A673 (cell line): ENCODE data around the gene RAB3C. TPM values are rescaled to one million over a fixed set of nuclear protein-coding genes. Genes with fewer than 3 reads are reported as not detected.

Experiments used
- BruUV-seq: library from RNA; stranded (reverse); fragments of 400-500 nt; replicated peaks from 2 replicates; lab custom pipeline; 2021; lab: Mats Ljungman, UMichigan
- CTCF ChIA-PET: fragments of 300-600 bp; sonication (Branson Sonifier 250); formaldehyde crosslinking; loops from one replicate; lab custom pipeline; 2022; ENCODE audit warnings: antibody characterized with exemption; lab: Charles Lee
- POLR2A ChIA-PET: fragments of 300-600 bp; sonication (Branson Sonifier 250); formaldehyde crosslinking; loops from one replicate; lab custom pipeline; 2022; ENCODE audit warnings: antibody characterized with exemption; ENCODE audit not compliant: low non-redundant PET; lab: Charles Lee
- DNase-seq: peaks from one replicate; pipeline ENCODE4 v3.0.0-alpha.2; 2015; ENCODE audit warnings: low spot score
- H3K27ac ChIP-seq: fragments of 200-600 bp; sonication (generic); 2 replicates; pipeline ENCODE4 v1.5.1; 2016; ENCODE audit warnings: mixed run types, low read depth, mild to moderate bottlenecking, mixed read lengths, antibody characterized with exemption, low read length; ENCODE audit not compliant: poor library complexity, severe bottlenecking
- H3K27me3 ChIP-seq: fragments of 200-600 bp; sonication (generic); replicated peaks from 2 replicates; pipeline ENCODE4 v1.6.1; 2017; ENCODE audit warnings: mixed run types, low read depth, mild to moderate bottlenecking, mixed read lengths, antibody characterized with exemption, low read length; ENCODE audit not compliant: insufficient read depth, poor library complexity
- H3K36me3 ChIP-seq: fragments of 200-600 bp; sonication (generic); 2 replicates; pipeline ENCODE4 v1.6.1; 2016; ENCODE audit warnings: mixed run types, mild to moderate bottlenecking, mixed read lengths, antibody characterized with exemption, low read length; ENCODE audit not compliant: insufficient read depth, poor library complexity, severe bottlenecking
- H3K4me1 ChIP-seq: fragments of 200-600 bp; sonication (generic); 2 replicates; pipeline ENCODE4 v1.6.1; 2017; ENCODE audit warnings: mixed run types, mild to moderate bottlenecking, mixed read lengths, antibody characterized with exemption, low read length; ENCODE audit not compliant: insufficient read depth, poor library complexity, severe bottlenecking
- H3K4me3 ChIP-seq: fragments of 200-600 bp; sonication (generic); 2 replicates; pipeline ENCODE4 v1.5.1; 2016; ENCODE audit warnings: low read depth, mixed run types, mild to moderate bottlenecking, mixed read lengths, low read length; ENCODE audit not compliant: poor library complexity, severe bottlenecking
- H3K9me3 ChIP-seq: fragments of 200-600 bp; sonication (generic); 2 replicates; pipeline ENCODE4 v1.6.1; 2016; ENCODE audit warnings: mixed run types, low read depth, mild to moderate bottlenecking, mixed read lengths, antibody characterized with exemption, low read length; ENCODE audit not compliant: poor library complexity, severe bottlenecking
- EZH2 ChIP-seq: fragments of 200-600 bp; sonication (generic); IDR thresholded peaks from 2 replicates; pipeline ENCODE4 v1.6.1; 2017; ENCODE audit warnings: borderline replicate concordance, low read depth, mild to moderate bottlenecking, mixed read lengths, antibody characterized with exemption, low read length; ENCODE audit not compliant: poor library complexity, severe bottlenecking
- intact Hi-C: fragments of 100-400 bp; cut with micrococcal nuclease; formaldehyde crosslinking; loops from one replicate; pipeline ENCODE4 v1.10.0; 2022; ENCODE audit not compliant: unreplicated experiment
- total RNA-seq: library from RNA; stranded (reverse); gene quantifications from 2 replicates; pipeline ENCODE4 v1.2.3, GENCODE V29; 2021
- TF ChIP-seq, protein P1 (sequence below): fragments of 300-800, 200-600 bp; sonication (generic); conservative IDR thresholded peaks from 2 replicates; pipeline ENCODE4 v1.5.1; 2017; ENCODE audit warnings: low read depth, mild to moderate bottlenecking, antibody characterized with exemption, low read length, moderate library complexity, mixed read lengths

Gene RAB3C
- total RNA-seq, 1 experiment from 2014 or later = 0.64 TPM

GRCh38 chr5:58761407-58761806 lies 178.5 kb downstream of the RAB3C start:
- H3K27me3 ChIP-seq = no peaks in the 10 kb centered on the region
- intact Hi-C loops = no loop called here
- no peak overlapping the region for H3K27ac ChIP-seq
- TF ChIP-seq, protein P1, sequence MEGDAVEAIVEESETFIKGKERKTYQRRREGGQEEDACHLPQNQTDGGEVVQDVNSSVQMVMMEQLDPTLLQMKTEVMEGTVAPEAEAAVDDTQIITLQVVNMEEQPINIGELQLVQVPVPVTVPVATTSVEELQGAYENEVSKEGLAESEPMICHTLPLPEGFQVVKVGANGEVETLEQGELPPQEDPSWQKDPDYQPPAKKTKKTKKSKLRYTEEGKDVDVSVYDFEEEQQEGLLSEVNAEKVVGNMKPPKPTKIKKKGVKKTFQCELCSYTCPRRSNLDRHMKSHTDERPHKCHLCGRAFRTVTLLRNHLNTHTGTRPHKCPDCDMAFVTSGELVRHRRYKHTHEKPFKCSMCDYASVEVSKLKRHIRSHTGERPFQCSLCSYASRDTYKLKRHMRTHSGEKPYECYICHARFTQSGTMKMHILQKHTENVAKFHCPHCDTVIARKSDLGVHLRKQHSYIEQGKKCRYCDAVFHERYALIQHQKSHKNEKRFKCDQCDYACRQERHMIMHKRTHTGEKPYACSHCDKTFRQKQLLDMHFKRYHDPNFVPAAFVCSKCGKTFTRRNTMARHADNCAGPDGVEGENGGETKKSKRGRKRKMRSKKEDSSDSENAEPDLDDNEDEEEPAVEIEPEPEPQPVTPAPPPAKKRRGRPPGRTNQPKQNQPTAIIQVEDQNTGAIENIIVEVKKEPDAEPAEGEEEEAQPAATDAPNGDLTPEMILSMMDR = no peak
- TF ChIP-seq EZH2 = no peak
- ChIA-PET CTCF (no interaction called here), POLR2A (no interaction called here)
- H3K36me3 ChIP-seq = no peaks in the 10 kb centered on the region
- H3K9me3 ChIP-seq = no peaks in the 10 kb centered on the region
- no peaks in the 10 kb centered on the region for H3K4me1 ChIP-seq
- no peak overlapping the region for H3K4me3 ChIP-seq
- no peak for DNase-seq
- BruUV-seq = no TSS peak

DNA sequence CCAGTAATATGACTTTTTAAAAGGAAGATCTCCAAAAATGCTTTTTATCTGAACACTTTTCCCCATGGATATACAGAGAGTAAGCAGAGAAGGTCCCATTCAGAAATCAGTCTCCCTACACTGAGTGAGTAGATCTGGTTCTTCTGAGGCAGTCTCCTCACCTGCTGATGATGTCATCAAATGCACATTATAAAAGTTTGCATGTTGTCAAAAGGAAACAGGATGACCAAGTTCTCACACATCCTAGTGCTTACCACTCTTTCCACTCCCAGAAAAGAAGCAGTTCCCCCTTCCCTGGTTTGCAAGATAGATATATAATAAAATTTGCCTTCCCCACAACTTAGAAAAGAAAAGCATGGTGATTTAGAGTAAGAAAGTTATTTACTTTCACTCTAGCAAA lies 180.5 kb downstream of the RAB3C start:
- Histone ChIP-seq H3K4me1 (no peaks in the 10 kb centered on the region), H3K9me3 (no peaks in the 10 kb centered on the region), H3K27me3 (no peaks in the 10 kb centered on the region), H3K4me3 (no peak overlapping the region), H3K36me3 (no peaks in the 10 kb centered on the region), H3K27ac (no peak overlapping the region)
- no peak for TF ChIP-seq EZH2
- TF ChIP-seq, protein P1 = no peak
- no peak for DNase-seq
- ChIA-PET CTCF (no interaction called here), POLR2A (no interaction called here)
- no TSS peak for BruUV-seq
- intact Hi-C loops = no loop called here

DNA sequence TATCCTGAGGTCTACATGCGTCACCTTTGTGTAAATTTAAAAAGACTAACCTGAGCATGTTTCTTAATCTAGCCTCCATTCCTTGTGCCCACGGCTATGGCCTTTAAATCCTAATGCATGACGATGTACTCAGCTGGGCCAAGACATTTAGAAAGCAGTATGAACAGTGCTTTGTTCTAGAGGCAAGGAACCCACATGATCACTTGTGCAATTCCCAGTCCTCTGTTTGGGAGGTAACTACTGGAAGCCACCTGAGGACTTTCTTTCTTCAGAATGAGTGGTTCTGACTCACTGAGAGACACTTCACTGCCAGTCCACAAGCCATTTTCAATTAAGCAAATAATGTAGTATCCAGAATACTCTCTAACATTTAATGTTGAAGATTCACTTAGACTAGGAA lies 181.3 kb downstream of the RAB3C start:
- DNase-seq = no peak
- Histone ChIP-seq H3K27me3 (no peaks in the 10 kb centered on the region), H3K9me3 (no peaks in the 10 kb centered on the region), H3K27ac (no peak overlapping the region), H3K36me3 (no peaks in the 10 kb centered on the region), H3K4me3 (no peak overlapping the region), H3K4me1 (no peaks in the 10 kb centered on the region)
- ChIA-PET CTCF (no interaction called here), POLR2A (no interaction called here)
- TF ChIP-seq, protein P1 = no peak
- no peak for TF ChIP-seq EZH2
- no TSS peak for BruUV-seq
- intact Hi-C loops = no loop called here
